SH-SY5Y (cell line): ENCODE measurements around the gene KLHL13.

ENCODE experiments used
- GATA2 ChIP-seq: IDR thresholded peaks from 2 replicates; pipeline ENCODE4 v1.6.1; 2011; ENCODE audit warnings: mild to moderate bottlenecking, low read depth, low read length
- GATA3 ChIP-seq: IDR thresholded peaks from 2 replicates; pipeline ENCODE4 v1.6.1; 2011; ENCODE audit warnings: low read depth, mild to moderate bottlenecking, low read length, moderate library complexity

DNA sequence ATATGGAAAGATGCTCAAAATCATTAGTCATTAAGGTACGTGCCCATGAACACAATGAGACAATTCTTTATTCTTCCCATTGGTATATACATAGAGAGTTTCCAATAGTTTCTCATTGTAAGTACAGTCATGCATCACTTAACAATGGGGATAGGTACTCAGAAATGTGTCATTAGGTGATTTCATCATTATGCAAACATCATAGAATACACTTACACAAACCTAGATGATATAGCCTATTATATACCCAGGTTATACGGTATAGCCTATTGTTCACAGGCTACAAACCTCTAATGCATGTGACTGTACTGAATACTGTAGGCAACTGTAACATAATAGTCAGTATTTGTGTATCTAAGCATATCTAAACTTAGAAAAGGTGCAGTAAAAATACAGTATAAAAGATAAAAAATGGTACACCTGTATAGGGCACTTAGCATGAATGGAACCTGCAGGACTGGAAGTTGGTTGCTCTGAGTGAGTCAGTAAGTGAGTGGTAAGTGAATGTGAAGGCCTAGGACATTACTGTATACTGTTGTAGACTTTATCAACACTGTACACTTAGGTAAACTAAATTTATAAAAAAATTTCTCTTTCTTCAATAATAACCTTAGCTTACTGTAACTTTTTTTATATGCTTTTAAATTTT, 49.6 kb downstream of the KLHL13 start:
- TF ChIP-seq GATA2 (no peak), GATA3 (no peak)
